OCI-LY3 (cell line): ENCODE results near the gene CKAP5.

Experiments used
- EZH2phosphoT487 ChIP-seq: fragments of 200-600 bp; shearing (Covaris generic); IDR thresholded peaks from 2 replicates; pipeline ENCODE4 v1.6.1; 2018; ENCODE audit warnings: antibody characterized with exemption, mixed run types, low read depth
- TF ChIP-seq, protein P1 (sequence below): fragments of 200-600, 300-600 bp; sonication (generic); IDR thresholded peaks from 2 replicates; pipeline ENCODE4 v1.5.1; 2014; ENCODE audit warnings: antibody characterized with exemption, low read length, low read depth

DNA sequence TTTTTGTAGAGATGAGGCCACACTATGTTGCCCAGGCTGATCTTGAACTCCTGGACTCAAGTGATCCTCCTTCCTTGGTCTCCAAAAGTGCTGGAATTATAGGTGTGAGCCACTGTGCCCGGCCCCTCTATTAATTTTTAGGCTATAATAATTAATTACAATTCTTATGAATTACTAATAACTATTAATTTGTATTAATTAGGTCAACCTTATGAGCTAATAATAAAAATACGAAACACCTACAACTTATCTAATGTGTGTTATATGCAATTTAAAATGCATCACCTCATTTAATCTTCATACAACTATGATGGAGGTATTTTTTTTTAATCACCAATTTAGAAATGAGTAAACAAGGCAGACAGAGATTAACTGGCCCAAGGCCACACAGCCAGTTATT is 46.0 kb upstream of the CKAP5 start:
- TF ChIP-seq, protein P1, sequence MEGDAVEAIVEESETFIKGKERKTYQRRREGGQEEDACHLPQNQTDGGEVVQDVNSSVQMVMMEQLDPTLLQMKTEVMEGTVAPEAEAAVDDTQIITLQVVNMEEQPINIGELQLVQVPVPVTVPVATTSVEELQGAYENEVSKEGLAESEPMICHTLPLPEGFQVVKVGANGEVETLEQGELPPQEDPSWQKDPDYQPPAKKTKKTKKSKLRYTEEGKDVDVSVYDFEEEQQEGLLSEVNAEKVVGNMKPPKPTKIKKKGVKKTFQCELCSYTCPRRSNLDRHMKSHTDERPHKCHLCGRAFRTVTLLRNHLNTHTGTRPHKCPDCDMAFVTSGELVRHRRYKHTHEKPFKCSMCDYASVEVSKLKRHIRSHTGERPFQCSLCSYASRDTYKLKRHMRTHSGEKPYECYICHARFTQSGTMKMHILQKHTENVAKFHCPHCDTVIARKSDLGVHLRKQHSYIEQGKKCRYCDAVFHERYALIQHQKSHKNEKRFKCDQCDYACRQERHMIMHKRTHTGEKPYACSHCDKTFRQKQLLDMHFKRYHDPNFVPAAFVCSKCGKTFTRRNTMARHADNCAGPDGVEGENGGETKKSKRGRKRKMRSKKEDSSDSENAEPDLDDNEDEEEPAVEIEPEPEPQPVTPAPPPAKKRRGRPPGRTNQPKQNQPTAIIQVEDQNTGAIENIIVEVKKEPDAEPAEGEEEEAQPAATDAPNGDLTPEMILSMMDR = no peak
- TF ChIP-seq EZH2phosphoT487 = no peak
